PC-3 (cell line): ENCODE measurements around the gene FRRS1L. TPM values are rescaled to one million over a fixed set of nuclear protein-coding genes. Genes with fewer than 3 reads are reported as not detected.

ENCODE experiments used
- ATAC-seq: fragments of 200-7000 bp; cut with Tn5 transposase; 2 replicates; pipeline ENCODE4 v1.9.1; 2020; ENCODE audit warnings: mild to moderate bottlenecking, moderate library complexity
- BruUV-seq: library from RNA; stranded (reverse); fragments of 400-500 nt; replicated peaks from 2 replicates; lab custom pipeline; 2021; lab: Mats Ljungman, UMichigan
- CTCF ChIA-PET: fragments of 300-600 bp; sonication (Branson Sonifier 250); formaldehyde crosslinking; loops from one replicate; lab custom pipeline; 2022; ENCODE audit warnings: antibody characterized with exemption; lab: Charles Lee
- POLR2A ChIA-PET: fragments of 300-600 bp; sonication (Branson Sonifier 250); formaldehyde crosslinking; loops from one replicate; lab custom pipeline; 2022; ENCODE audit warnings: antibody characterized with exemption; ENCODE audit not compliant: unreplicated experiment; lab: Charles Lee
- DNase-seq: peaks from one replicate; pipeline ENCODE4 v3.0.0-alpha.2; 2015
- H2AFZ ChIP-seq: fragments of 300-600 bp; sonication (generic); 2 replicates; pipeline ENCODE4 v1.6.0; 2016; ENCODE audit warnings: antibody characterized with exemption, low read length
- H3F3A ChIP-seq: fragments of 300-600 bp; sonication (generic); one replicate; pipeline ENCODE4 v1.6.0; 2017; ENCODE audit warnings: antibody characterized with exemption, low read length, control low read depth, mild to moderate bottlenecking; ENCODE audit not compliant: unreplicated experiment
- H3K27ac ChIP-seq: fragments of 300-600 bp; sonication (generic); 2 replicates; pipeline ENCODE4 v1.5.1; 2016; ENCODE audit warnings: mild to moderate bottlenecking, low read length
- H3K27me3 ChIP-seq: fragments of 300-600 bp; sonication (generic); 2 replicates; pipeline ENCODE4 v1.6.1; 2016; ENCODE audit warnings: low read length, mixed read lengths
- H3K36me3 ChIP-seq: fragments of 300-600 bp; sonication (generic); 2 replicates; pipeline ENCODE4 v1.6.1; 2016; ENCODE audit warnings: low read depth, mixed run types, low read length, mixed read lengths
- H3K4me1 ChIP-seq: fragments of 300-600 bp; sonication (generic); 2 replicates; pipeline ENCODE4 v1.5.1; 2016; ENCODE audit warnings: low read length; ENCODE audit not compliant: insufficient read depth
- H3K4me2 ChIP-seq: fragments of 300-600 bp; sonication (generic); 2 replicates; pipeline ENCODE4 v1.6.0; 2016; ENCODE audit warnings: low read length
- H3K4me3 ChIP-seq: fragments of 300-600 bp; sonication (generic); 2 replicates; pipeline ENCODE4 v1.5.1; 2016; ENCODE audit warnings: mild to moderate bottlenecking, low read length, mixed read lengths
- H3K79me2 ChIP-seq: fragments of 300-600 bp; sonication (generic); 2 replicates; pipeline ENCODE4 v1.6.1; 2017; ENCODE audit warnings: low read length, mixed read lengths
- H3K9ac ChIP-seq: fragments of 300-600 bp; sonication (generic); 2 replicates; pipeline ENCODE4 v1.6.0; 2016; ENCODE audit warnings: mild to moderate bottlenecking, low read length
- H3K9me2 ChIP-seq: fragments of 300-600 bp; sonication (generic); replicated peaks from 2 replicates; pipeline ENCODE4 v1.6.1; 2016; ENCODE audit warnings: mixed run types, low read length, mixed read lengths
- H3K9me3 ChIP-seq: fragments of 300-600 bp; sonication (generic); 2 replicates; pipeline ENCODE4 v1.6.1; 2016; ENCODE audit warnings: low read length, mixed read lengths
- H4K20me1 ChIP-seq: fragments of 300-600 bp; sonication (generic); 2 replicates; pipeline ENCODE4 v1.6.1; 2016; ENCODE audit warnings: low read length, mixed read lengths
- EZH2 ChIP-seq: fragments of 300-600 bp; sonication (generic); IDR thresholded peaks from one replicate; pipeline ENCODE4 v1.6.1; 2017; ENCODE audit warnings: antibody characterized with exemption, mild to moderate bottlenecking, low read length; ENCODE audit not compliant: unreplicated experiment
- EZH2phosphoT487 ChIP-seq: fragments of 300-600 bp; sonication (generic); IDR thresholded peaks from 2 replicates; pipeline ENCODE4 v1.6.1; 2018; ENCODE audit warnings: mild to moderate bottlenecking, antibody characterized with exemption, low read length, borderline replicate concordance
- intact Hi-C: fragments of 100-400 bp; cut with micrococcal nuclease; formaldehyde crosslinking; loops from 2 replicates; pipeline ENCODE4 v1.9.0; 2023
- total RNA-seq: library from RNA; depleted of rRNA; stranded (reverse); fragments of >200 nt; gene quantifications from 2 replicates; pipeline ENCODE4 v1.2.3, GENCODE V29; 2014
- TF ChIP-seq, protein P1 (sequence below): fragments of 300-600 bp; sonication (generic); conservative IDR thresholded peaks from 2 replicates; pipeline ENCODE4 v1.5.1; 2017; ENCODE audit warnings: antibody characterized with exemption, low read depth, mild to moderate bottlenecking, low read length

The FRRS1L gene
- total RNA-seq, 1 experiment from 2014 or later, result not detected

DNA sequence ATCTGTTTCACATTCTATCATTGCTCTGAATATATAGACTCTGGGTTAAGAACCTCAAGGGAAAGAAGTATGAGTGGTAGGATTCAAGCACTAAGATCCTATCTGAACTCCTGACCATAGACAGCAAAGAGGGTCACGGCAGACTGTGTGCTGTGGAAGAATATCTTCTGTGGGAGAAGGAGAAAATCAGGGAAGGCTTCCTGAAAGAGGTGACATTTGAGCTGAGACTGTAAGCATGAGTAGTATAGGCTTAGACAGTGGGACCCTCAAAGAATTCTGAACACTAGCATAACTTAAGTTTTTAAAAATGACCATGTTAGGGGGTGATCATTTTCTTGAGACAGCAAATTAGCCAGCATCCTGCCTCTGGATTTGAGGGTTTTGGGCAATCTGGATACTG, 3.9 kb downstream of the FRRS1L start:
- H3K79me2 ChIP-seq, result no peaks in the 10 kb centered on the region
- no TSS peak for BruUV-seq
- no peaks in the 10 kb centered on the region for H3K27me3 ChIP-seq
- no peaks in the 10 kb centered on the region for H3K9me3 ChIP-seq
- CTCF ChIA-PET, result no interaction called here
- H3F3A ChIP-seq, result no peaks in the 10 kb centered on the region
- no peaks in the 10 kb centered on the region for H3K4me1 ChIP-seq
- intact Hi-C loops, result no loop called here
- H3K9ac ChIP-seq, result no peak overlapping the region
- H3K9me2 ChIP-seq, result no peaks in the 10 kb centered on the region
- TF ChIP-seq, protein P1, sequence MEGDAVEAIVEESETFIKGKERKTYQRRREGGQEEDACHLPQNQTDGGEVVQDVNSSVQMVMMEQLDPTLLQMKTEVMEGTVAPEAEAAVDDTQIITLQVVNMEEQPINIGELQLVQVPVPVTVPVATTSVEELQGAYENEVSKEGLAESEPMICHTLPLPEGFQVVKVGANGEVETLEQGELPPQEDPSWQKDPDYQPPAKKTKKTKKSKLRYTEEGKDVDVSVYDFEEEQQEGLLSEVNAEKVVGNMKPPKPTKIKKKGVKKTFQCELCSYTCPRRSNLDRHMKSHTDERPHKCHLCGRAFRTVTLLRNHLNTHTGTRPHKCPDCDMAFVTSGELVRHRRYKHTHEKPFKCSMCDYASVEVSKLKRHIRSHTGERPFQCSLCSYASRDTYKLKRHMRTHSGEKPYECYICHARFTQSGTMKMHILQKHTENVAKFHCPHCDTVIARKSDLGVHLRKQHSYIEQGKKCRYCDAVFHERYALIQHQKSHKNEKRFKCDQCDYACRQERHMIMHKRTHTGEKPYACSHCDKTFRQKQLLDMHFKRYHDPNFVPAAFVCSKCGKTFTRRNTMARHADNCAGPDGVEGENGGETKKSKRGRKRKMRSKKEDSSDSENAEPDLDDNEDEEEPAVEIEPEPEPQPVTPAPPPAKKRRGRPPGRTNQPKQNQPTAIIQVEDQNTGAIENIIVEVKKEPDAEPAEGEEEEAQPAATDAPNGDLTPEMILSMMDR, result no peak
- TF ChIP-seq EZH2phosphoT487 (no peak), EZH2 (no peak)
- H3K27ac ChIP-seq, result no peak overlapping the region
- no peaks in the 10 kb centered on the region for H4K20me1 ChIP-seq
- POLR2A ChIA-PET, result no interaction called here
- no peak overlapping the region for H3K4me2 ChIP-seq
- no peak overlapping the region for H3K4me3 ChIP-seq
- ATAC-seq (no peak), DNase-seq (no peak)
- no peak overlapping the region for H2AFZ ChIP-seq
- H3K36me3 ChIP-seq, result no peaks in the 10 kb centered on the region

DNA sequence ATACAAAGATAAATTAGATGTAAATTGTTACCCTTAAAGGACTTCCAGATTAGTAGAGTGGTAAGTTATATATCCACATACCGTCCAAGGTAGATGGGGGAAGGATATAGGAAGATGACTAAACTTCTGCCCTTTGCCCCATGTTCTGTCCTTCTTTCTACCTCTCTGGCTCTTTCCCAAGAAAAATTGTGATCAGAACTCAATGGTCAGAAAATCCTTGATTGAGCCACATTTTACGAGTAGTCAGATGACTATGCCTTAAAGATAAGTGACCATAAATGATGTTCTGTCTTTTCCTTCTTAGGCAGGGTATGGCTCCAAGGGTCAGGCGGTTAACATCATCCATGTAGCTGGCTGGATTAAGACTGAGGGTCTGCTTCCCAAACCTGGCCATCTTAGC, 4.4 kb downstream of the FRRS1L start:
- H3K9ac ChIP-seq, result no peak overlapping the region
- ChIA-PET POLR2A (no interaction called here), CTCF (no interaction called here)
- H3F3A ChIP-seq, result no peaks in the 10 kb centered on the region
- no peak overlapping the region for H3K27ac ChIP-seq
- no peak for ATAC-seq
- H3K79me2 ChIP-seq, result no peaks in the 10 kb centered on the region
- H3K4me3 ChIP-seq, result no peak overlapping the region
- no peaks in the 10 kb centered on the region for H3K4me1 ChIP-seq
- no peaks in the 10 kb centered on the region for H3K36me3 ChIP-seq
- no peaks in the 10 kb centered on the region for H4K20me1 ChIP-seq
- no peak for TF ChIP-seq EZH2
- no peak for TF ChIP-seq EZH2phosphoT487
- TF ChIP-seq, protein P1, result no peak
- no peaks in the 10 kb centered on the region for H3K27me3 ChIP-seq
- no peaks in the 10 kb centered on the region for H3K9me2 ChIP-seq
- no TSS peak for BruUV-seq
- H3K4me2 ChIP-seq, result no peak overlapping the region
- no peak overlapping the region for H2AFZ ChIP-seq
- DNase-seq, result no peak
- intact Hi-C loops, result no loop called here
- H3K9me3 ChIP-seq, result no peaks in the 10 kb centered on the region

DNA sequence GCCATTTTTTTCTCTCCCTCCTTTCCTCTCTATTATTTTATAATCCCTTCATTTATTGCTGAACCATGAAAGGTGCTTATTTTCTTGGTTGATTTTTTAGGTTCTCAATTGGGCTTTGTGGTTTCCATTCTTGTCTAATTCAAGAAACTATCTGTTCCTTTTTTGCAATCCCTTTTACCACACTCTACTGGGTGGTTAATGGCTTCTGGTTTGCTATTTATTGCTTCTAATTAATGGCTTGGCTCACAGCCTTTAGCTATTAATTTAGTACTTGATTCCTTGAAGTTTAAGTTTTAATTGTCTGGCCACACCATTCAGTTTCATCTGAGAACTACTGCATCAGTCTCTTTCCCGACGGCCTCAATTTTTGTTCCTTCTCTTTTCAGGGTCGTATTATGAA, 5.6 kb downstream of the FRRS1L start:
- ATAC-seq, result no peak
- BruUV-seq, result no TSS peak
- CTCF ChIA-PET, result no interaction called here

More for the DNA sequence above, 5.6 kb downstream of the FRRS1L start:
- Histone ChIP-seq H4K20me1 (no peaks in the 10 kb centered on the region), H2AFZ (no peak overlapping the region), H3F3A (no peaks in the 10 kb centered on the region), H3K4me2 (no peak overlapping the region), H3K27me3 (no peaks in the 10 kb centered on the region), H3K4me1 (no peaks in the 10 kb centered on the region), H3K9ac (no peak overlapping the region), H3K79me2 (no peaks in the 10 kb centered on the region), H3K4me3 (no peak overlapping the region), H3K27ac (no peak overlapping the region), H3K9me2 (no peaks in the 10 kb centered on the region), H3K36me3 (no peaks in the 10 kb centered on the region), H3K9me3 (no peaks in the 10 kb centered on the region)
- intact Hi-C loops, result no loop called here
- POLR2A ChIA-PET, result no interaction called here
- DNase-seq, result no peak
- TF ChIP-seq, protein P1, result no peak
- TF ChIP-seq EZH2, result no peak
- no peak for TF ChIP-seq EZH2phosphoT487
